ENCODE measurements around the gene CCDC88C.
A peak's percentile ranks its signal among the peaks of the same experiment; 100 is the strongest.

CCDC88C gene

GRCh38 chr14:91243074-91243471 is 174.5 kb downstream of the CCDC88C start:
- peak overlapping the region; percentile 40 for H3K4me3 ChIP-seq (ENCODE audit: low read depth, low read length)
- no peak for TF ChIP-seq CTCF (IDR thresholded peaks at IDR 0.05; ENCODE audit: insufficient read depth, low read depth, low read length, missing control alignments)
- no peak for DNase-seq (ENCODE audit: low read depth)

GRCh38 chr14:91242635-91243034 is 175.0 kb downstream of the CCDC88C start:
- H3K4me3 ChIP-seq (ENCODE audit: low read depth, low read length) = peak overlapping the region; percentile 40
- TF ChIP-seq CTCF (IDR thresholded peaks at IDR 0.05; ENCODE audit: insufficient read depth, low read depth, low read length, missing control alignments) = no peak
- no peak for DNase-seq (ENCODE audit: low read depth)

GRCh38 chr14:91241863-91242262 is 175.8 kb downstream of the CCDC88C start:
- no peak for TF ChIP-seq CTCF (IDR thresholded peaks at IDR 0.05; ENCODE audit: insufficient read depth, low read depth, low read length, missing control alignments)
- H3K4me3 ChIP-seq (ENCODE audit: low read depth, low read length) = peak overlapping the region; percentile 49
- DNase-seq (ENCODE audit: low read depth) = peak; percentile 82

GRCh38 chr14:91238661-91239060 is 179.0 kb downstream of the CCDC88C start:
- no peak for TF ChIP-seq CTCF (IDR thresholded peaks at IDR 0.05; ENCODE audit: insufficient read depth, low read depth, low read length, missing control alignments)
- H3K4me3 ChIP-seq (ENCODE audit: low read depth, low read length) = no peak overlapping the region
- DNase-seq (ENCODE audit: low read depth) = no peak

- no peak for TF ChIP-seq CTCF (IDR thresholded peaks at IDR 0.05; ENCODE audit: insufficient read depth, low read depth, low read length, missing control alignments)
- H3K4me3 ChIP-seq (ENCODE audit: low read depth, low read length) = no peak overlapping the region
- DNase-seq (ENCODE audit: low read depth) = no peak
These were observed 179.5 kb downstream of the CCDC88C start for GRCh38 chr14:91238085-91238484.

- no peak for DNase-seq (ENCODE audit: low read depth)
- TF ChIP-seq CTCF (IDR thresholded peaks at IDR 0.05; ENCODE audit: insufficient read depth, low read depth, low read length, missing control alignments) = no peak
- no peak overlapping the region for H3K4me3 ChIP-seq (ENCODE audit: low read depth, low read length)
These were observed 180.4 kb downstream of the CCDC88C start for GRCh38 chr14:91237219-91237618.

GRCh38 chr14:91235841-91236240 is 181.8 kb downstream of the CCDC88C start:
- TF ChIP-seq CTCF (IDR thresholded peaks at IDR 0.05; ENCODE audit: insufficient read depth, low read depth, low read length, missing control alignments) = no peak
- no peak overlapping the region for H3K4me3 ChIP-seq (ENCODE audit: low read depth, low read length)
- DNase-seq (ENCODE audit: low read depth) = no peak

Data from GM12865 (cell line).